Measurements from ENCODE around the gene SLC33A1. TPM values are rescaled to one million over a fixed set of nuclear protein-coding genes. Genes with fewer than 3 reads are reported as not detected.
"Not testable (repeated sequence)": the region's sequence is repeated elsewhere in the genome, so short reads cannot be mapped to it uniquely, and the experiment has no call there.

The SLC33A1 gene
- total RNA-seq, 1 experiment from 2014 or later = 45.5 TPM

DNA sequence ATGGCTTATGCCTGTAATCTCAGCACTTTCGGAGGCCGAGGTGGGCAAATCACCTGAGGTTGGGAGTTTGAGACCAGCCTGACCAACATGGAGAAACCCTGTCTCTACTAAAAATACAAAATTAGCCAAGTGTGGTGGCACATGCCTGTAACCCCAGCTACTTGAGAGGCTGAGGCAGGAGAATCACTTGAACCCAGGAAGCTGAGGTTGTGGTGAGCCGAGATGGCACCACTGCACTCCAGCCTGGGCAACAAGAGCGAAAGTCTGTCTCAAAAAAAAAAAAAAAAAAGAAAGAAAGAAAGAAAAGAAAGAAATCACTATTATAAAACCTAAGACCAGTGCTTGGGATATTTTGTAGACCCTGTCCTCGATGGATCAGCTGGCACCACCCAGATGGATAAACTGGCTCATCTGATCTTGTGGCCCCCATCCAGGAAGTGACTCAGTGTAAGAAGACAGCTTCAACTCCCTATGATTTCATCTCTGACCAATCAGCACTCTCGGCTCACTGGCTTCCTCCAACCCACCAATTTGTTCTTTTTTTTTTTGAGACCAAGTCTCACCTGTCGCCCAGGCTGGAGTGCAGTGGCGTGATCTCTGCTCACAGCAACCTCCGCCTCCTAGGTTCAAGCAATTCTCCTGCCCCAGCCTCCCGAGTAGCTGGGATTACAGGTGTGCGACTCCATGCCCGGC is 8.2 kb upstream of the SLC33A1 start:
- DNase-seq (ENCODE audit: low read depth) = peak; percentile 94

DNA sequence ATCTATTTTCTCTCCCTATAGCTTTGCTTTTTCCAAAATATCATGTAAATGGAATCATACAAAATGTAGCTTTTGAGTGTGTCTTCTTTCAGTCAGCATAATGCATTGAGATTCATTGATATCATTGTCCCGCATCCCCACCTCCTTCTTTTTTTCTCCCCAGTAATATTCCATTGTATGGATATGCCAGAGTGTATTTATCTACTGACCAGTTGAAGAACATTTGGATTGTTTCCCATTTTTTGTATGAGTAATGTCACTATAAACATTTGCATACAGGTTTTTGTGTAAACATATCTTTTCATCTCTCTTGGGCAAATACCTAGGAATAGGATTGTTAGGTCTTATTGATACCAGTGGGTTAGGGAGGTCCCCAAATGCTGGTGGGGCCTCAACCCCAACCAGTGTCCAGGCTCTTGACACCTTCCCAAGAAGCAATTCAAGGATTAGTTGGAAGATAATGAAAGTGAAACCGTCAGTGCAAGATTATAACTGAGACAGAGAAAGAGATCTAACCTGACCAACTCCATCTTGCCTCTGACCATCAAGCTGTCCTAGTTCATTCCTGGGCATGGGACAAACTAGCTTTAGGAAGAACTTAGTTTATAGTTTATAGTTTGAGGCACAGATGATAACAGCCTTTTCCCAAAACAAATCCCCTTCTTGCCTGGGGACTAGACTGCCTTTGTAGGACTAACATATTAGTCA is 7.4 kb upstream of the SLC33A1 start:
- peak; percentile 38 for DNase-seq (ENCODE audit: low read depth)

DNA sequence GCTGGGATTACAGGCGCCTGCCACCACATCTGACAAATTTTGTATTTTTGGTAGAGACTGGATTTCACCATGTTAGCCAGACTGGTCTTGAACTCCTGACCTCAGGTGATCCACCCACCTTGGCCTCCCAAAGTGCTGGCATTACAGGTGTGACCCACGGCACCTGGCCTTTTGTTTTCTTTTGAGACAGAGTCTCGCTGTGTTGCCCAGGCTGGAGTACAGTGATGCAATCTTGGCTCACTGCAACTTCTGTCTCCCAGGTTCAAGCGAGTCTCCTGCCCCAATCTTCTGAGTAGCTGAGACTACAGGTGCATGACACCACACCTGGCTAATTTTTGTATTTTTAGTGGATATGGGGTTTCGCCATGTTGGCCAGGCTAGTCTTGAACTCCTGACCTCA is 6.2 kb upstream of the SLC33A1 start:
- not testable (repeated sequence) for DNase-seq (ENCODE audit: low read depth)

DNA sequence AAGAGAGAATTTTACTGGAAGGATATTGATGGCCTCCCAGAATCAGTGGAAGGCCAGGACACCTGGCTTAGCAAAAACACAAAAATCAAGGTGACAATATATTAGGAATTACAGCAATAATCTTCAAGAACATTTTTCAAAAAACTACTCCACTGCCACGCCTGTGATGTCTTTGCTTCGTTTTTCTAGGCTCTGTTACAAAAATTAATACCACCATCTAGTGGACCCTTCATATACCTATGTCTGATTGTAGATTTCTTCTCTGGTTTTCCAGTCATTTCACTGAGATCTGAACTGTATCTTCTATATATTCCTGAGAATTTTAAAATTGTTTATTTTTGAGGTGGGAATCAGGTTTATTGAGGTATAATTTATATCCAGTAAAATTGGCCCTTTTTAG is 5.6 kb upstream of the SLC33A1 start:
- DNase-seq (ENCODE audit: low read depth) = peak; percentile 44

DNA sequence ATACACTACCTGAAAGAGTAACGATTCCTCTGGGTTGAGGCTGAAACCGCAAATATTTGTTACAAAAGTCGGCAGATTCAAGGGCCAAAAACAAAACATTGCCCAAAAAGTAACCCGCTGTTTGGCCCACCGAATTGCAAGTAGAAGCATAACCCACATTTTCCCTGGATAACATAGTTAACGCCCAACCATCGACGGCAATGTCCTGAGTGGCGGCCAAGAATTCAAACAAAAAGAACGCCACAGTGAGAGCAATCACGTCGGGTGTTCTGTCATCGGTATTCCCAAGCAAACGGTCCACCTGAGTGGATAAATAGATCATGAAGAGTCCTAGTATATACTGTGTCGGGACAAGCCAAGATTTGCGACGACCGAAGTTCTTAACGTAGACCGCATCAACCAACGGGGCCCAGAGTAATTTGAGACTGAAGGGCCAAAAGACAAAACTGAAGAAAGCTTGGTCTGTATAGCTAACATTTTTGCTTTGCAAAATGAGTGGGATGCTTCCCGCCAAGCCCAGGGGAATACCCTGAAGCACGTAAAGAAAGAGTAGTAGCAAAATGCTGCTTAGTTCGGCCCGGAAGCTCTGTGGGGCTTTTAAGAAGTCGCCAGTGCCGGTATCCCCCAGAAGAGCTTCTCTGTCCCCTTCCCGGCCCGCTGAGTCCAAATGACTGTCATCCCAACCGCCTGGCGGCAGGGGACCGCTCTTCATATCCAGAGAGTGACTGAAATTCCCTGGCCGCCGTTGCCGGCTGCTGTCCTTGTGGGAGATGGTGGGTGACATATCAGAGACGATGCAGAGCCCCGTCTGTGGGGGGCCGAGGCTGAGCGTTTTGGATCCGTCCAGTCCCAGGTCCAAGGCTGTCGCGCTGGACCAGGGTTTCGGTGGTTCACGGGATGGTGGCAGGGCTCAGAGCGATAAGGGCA is 750 bp downstream of the SLC33A1 start:
- DNase-seq (ENCODE audit: low read depth) = peak; percentile 43

DNA sequence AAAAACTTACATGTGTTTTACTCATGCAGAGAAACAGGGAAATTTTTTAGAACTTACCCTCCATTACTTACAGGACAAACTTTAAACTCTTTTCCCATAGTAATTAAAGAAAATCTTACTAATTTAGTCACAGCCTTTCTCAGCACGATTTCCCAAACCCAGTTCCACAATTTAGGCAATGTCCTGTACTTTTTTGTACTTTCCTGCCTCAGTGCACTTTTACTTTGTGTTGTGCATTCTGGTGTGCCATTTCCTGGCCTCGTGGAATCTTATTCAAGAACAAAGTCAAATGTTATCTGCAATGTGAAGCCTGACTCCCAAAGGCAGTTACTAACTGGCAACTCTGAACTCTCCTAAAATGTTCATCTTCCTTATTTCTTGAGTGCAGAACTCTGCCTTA is 1.9 kb downstream of the SLC33A1 start:
- DNase-seq (ENCODE audit: low read depth) = peak; percentile 7

DNA sequence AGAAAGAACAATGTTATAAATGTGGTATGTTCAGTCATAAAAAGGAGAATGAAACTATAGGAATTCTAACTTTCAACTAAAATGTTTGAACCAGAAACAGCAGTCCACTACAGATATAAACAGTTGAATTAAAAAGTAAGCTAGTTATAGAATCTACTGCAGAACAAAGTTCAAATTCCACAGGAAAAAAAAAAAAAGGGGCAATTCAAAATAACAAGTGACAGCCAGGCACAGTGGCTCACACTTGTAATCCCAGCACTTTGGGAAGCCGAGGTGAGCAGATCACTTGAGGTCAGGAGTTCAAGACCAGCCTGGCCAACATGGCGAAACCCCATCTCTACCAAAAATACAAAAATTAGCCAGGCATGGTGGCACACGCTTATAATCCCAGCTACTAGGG is 4.8 kb downstream of the SLC33A1 start:
- not testable (repeated sequence) for DNase-seq (ENCODE audit: low read depth)

DNA sequence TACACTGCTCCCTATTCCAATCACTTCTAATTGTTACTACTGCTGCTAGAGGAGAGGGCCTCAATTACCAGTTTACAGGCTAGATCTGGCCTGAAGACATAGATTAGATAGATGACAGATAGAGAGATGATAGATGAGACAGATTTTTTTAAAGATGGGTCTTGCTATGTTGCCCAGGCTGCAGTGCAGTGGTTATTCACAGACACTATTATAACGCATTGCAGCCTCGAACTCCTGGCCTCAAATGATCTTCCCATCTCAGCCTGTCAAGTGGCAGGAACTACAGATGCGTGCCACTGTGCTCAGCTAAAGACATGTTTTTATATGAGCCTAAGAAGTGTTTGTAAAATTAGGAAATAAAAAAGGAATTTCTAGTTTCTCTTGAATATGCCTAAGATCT is 6.2 kb downstream of the SLC33A1 start:
- no peak for DNase-seq (ENCODE audit: low read depth)

DNA sequence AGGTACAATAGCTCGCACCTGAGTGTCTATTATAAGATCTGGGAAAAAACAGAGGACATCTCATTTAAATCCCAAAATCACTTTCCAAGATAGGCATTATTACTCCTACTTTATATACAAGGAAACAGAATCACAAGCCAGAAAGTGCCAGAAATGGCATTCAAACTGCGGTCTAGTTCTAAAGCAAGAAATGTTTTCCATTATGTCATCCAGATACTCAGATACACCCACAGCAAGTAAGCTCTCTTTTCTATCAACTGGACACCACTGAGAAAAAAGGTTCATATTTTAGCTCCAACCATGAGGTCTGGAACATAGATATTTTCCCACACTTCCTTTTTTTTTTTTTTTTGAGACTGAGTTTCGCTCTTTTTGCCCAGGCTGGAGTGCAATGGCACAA is 8.1 kb downstream of the SLC33A1 start:
- DNase-seq (ENCODE audit: low read depth) = no peak

DNA sequence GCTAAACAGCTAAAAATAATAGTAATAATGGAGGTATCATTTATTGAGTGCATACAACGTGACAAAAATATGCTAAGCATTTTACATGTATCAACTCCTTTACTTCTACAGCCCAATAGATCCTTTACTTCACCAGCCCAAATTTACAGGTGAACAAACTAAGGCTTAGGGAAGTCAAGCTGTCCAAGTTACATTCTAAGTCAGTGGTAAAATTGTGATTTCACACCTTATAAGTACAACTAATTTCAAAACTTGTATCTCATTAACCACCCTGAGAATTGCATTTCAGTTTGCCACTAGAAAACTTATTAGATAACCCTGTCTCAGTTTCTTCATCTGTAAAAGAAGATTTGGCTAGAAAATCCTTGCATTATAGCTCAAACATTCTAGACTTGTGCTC is 10.7 kb downstream of the SLC33A1 start:
- DNase-seq (ENCODE audit: low read depth) = no peak

DNA sequence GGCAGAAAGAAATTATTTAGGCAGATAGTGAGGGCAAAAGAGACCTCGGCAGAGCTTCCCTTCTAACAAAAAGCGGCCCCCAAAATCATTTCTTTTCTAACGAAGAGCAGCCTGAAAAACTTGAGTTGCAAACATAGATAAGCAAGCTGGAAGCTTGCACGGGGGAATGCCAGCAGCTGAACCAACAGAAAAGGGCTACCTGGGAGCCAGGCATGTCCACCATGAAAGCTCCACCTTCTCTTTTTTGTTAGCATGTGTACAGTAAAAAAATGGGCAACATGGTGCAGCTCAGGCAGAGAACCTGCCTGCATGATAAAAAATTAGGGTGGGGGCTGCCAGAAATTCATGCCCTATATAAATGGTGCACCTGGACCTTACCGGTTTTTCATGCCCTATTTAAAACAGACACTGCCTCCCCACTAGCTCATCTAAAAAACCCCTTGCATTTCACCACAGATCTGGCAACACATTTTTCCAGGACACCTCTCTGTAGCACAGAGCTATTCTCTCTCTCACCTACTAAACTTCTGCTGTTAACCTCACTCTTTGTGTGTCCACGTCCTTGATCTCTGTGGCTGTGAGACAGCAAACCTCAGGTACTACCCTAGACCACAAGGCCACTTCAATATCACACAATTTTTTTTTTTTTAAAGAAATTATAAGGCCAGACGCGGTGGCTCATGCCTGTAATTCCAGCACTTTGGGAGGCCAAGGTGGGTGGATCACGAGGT is 18.7 kb downstream of the SLC33A1 start:
- no peak for DNase-seq (ENCODE audit: low read depth)

DNA sequence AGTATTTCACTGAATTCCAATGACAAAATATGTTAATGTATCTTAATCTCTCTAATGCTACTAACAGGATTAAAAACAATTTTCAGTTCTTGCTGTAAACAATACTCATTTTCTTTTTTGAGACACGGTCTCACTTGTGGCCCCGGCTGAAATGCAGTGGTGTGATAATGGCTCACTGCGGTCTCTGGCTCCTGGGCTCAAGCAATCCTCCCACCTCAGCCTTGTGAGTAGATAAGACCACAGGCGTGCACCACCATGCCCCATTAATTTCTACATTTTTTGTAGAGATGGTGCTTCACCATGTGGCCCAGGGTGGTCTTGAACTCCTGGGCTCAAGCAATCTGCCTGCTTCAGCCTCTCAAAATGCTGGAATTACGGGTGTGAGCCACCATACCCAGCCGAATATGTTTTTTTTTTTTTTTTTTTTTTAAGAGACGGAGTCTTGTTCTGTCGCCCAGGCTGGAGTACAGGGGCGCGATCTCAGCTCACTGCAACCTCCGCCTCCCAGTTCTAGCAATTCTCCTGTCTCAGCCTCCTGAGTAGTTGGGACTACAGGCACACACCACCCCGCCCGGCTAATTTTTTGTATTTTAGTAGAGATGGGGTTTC is 25.6 kb downstream of the SLC33A1 start:
- not testable (repeated sequence) for DNase-seq (ENCODE audit: low read depth)

DNA sequence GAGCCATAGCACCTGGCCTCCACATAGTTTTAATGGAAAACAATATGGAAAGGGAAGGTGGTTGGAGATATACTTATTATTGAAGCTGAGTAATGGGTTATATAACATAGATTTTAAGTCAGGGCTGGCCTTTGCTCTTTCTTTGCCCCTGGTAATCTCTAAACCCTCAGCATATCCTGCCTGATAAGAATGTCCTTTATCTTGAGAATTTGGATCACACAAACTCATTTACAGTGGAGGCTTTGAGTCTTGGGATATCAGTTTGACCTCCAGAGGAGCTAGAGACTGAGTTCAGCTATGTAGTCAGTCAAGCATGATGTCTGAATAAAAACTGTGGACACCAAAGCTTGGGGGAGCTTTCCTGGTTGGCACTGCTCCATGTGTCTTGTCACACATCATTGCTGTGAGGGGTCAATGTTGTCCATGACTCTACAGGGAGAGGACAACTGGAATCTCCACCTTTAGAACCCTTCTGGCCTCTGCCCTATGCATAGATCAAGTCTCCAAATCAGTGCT is 39.1 kb downstream of the SLC33A1 start:
- DNase-seq (ENCODE audit: low read depth) = no peak

DNA sequence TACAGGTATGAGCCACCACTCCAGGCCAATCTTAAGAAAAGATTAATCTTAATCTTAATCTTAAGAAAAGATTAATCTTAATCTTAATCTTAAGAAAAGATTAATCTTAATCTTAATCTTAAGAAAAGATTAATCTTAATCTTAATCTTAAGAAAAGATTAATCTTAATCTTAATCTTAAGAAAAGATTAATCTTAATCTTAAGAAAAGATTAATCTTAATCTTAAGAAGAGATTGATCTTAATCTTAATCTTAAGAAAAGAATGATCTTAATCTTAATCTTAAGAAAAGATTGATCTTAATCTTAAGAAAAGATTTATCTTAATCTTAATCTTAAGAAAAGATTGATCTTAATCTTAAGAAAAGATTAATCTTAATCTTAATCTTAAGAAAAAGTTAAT is 41.0 kb downstream of the SLC33A1 start:
- not testable (repeated sequence) for DNase-seq (ENCODE audit: low read depth)

DNA sequence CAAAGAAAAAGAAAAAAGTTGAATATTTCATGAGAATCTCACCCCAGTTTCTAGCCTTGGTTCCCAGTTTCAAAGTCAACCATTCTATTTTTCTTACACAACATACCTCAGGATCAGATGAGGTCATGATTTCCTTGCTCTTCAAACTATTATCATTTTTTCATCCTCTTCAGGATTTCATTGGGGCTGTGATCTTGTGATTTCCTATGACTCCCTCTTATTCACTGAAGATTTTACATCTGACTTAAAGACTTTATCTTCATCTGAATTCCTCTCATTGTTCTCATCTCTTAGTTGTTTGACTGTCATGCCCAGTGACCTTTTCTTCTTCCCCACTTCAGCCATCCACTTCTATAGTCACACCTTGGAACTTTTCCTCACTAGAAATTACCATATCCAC is 45.0 kb downstream of the SLC33A1 start:
- DNase-seq (ENCODE audit: low read depth) = peak; percentile 17

DNA sequence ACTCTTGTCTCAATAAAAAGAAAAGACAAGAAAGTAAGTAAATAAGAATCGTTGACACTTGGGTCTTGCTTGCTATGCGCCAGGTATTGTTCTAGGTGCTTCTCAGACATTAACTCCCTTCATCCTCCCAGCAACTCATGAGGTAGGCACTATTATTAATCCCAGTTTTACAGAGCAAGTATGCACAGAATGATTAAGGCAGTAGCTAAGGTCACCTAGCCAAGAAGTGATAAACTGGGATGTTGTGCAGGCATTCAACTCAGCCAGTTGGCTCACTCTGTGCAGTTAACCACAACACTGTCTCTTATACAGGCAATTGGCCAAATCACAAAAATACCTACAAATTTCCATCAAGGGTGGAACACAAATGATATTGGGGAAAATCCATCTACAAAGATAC is 46.4 kb downstream of the SLC33A1 start:
- DNase-seq (ENCODE audit: low read depth) = no peak

DNA sequence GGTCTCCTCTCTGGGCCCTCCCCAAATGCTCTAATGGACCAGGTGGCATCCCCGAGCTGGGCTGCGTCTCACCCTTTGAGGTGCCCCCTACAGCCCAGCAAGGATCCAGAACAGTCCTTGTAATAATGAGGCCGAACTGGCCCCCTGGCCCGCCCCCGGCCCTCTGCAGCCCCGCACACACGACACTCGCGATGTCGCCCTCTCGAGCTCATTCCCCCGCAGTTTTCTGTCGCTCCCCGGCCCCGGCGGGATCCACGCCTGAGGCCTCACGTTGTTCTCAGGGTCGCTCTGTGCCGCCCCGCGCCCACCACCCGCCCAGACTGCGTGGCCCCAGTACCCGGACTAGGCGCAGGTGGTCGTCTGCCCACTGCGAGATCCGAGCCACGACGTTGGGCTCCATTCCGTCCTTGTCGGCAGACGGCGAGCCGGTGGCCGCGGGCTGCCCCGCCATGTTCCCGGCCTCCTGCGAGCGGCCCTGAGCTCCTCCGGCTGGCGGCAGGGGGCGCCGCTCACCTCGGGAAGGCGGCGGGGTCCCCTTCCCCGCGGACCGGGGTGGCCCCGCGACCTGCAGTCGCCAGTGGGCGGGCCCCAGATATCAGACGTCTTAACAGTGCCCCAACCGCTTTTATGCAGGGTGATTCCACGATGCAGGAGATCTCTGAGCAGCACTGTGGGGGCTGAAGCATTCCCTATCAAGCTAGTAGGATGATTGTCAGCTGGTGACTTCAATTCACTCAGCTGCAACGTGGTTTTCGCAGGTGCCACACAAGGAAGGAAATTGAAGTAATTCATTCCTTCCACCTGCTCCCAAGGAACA is 48.2 kb downstream of the SLC33A1 start, which contains the start of gene C3orf33:
TSS of gene C3orf33 (minus strand) at position 477 of the 817 bp plus-strand sequence. CDS start at position 451, 26 bp downstream.
- peak; percentile 64 for DNase-seq (ENCODE audit: low read depth)

DNA sequence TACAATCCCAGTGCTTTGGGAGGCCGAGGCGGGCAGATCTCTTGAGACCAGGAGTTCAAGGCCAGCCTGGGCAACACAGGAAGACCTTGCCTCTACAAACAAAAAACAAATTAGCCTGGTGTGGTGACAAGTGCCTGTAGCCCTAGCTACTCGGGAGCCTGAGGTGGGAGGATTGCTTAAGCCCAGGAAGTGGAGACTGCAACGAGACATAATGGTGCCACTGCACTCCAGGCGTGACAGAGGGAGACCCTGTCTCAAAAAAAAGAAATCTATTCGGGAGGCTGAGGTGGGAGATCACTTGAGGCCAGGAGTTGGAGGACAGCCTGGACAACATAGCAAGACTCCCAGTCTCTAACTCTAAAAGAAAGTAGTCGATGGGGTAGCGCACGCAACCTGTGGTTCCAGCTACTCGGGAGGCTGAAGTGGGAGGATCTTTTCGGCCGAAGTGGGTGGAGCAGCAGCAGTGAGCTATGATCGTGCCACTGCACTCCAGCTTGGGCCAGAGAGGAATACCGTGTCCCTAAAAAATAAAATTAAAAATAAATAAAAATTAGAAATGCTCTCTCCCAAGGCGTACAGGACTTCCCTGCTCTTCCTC is 48.9 kb downstream of the SLC33A1 start:
- DNase-seq (ENCODE audit: low read depth) = peak; percentile 28

DNA sequence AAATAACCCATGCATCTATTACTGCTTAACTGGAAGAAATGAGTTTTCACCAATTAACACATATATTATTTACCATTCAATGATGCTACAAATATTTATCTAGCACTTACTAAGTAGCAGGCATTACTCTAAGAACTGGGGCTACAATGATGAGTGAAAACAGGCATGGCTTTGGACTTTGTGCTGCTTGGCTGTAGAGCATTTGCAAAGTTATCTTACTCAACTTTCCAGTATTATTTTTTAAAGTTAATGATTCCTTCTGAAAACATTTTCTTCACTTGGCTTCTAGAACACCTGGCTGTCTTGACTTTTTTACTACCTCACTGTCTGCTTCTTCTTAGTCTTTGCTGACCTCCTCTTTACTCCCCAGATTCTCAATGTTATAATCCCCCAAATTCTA is 49.9 kb downstream of the SLC33A1 start:
- DNase-seq (ENCODE audit: low read depth) = no peak

DNA sequence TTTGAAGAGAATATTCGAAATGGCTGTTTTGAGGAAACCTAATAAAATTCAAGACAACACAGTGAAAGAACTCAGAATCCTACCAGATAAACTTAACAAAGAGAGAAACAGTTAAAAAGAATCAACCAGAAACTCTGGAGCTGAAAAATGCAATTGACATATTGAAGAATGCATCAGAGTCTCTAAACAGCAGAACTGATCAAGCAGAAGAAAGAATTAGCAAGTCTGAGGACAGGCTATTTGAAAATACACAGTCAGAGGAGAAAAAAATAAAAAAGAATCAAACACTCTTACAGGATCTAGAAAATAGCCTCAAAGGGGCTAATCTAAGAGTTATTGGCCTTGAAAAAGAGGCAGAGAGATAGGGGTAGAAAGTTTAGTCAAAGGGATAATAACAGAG is 61.7 kb downstream of the SLC33A1 start:
- no peak for DNase-seq (ENCODE audit: low read depth)

All from M059J (cell line).